Measurements from ENCODE around the gene WEE1.

WEE1 gene

GRCh38 chr11:9566561-9567063, 6.9 kb upstream of the WEE1 start:
- no peak for DNase-seq (ENCODE audit: low spot score)

DNA sequence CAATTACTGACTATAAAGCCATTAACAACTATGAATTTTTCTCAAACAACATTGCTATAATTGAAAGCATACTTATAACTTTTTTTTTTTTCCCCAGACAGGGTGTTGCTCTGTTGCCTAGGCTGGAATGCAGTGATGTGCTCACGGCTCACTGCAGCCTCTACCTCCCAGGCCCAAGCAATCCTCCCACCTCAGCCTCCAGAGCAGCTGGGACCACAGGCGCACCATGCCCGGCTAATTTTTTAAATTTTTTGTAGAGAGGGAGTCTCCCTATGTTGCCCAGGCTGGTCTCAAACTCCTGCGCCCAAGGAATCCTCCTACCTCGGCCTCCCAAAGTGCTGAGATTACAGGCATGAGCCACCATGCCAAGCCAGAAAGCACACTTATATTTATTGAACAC, 6.1 kb upstream of the WEE1 start:
- no peak for DNase-seq (ENCODE audit: low spot score)

GRCh38 chr11:9568161-9568853, 5.2 kb upstream of the WEE1 start:
- no peak for DNase-seq (ENCODE audit: low spot score)

DNA sequence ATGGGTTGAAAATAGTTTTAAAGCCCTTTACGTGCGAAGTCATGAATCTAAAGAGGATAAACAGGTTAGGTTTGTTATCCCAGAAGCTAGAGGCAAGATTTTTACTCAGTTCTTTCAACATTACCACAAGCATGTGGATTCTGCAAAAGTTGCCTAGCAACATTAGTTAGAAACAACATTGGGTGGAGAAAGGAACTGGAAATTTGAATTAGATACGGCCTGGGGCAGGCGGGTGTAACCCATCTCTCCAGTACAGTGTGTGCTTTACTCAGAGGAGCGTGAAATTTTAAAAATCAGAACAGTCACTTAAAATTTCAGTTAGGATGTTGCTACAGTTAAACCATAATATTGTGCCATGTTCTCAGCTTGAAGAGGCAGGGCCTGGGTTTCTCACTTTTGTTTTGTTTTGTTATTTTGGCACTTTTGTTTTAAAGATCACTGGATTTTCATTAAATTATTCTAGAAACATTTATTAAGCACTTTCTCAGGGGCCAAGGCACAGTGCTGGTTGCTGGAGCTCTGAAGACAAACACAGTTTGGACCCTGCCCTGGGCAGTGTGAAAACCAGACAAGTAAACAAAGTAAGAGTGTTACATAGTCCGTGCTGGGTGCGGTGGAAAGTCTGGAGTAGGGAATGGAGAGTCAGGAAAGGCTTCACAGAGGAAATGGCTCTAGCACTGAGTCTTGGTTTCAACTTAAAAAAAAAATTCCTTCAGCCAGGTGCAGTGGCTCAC, 4.4 kb upstream of the WEE1 start:
- DNase-seq (ENCODE audit: low spot score), result no peak

- DNase-seq (ENCODE audit: low spot score), result no peak
Observed at GRCh38 chr11:9569588-9570164, 3.8 kb upstream of the WEE1 start.

GRCh38 chr11:9570313-9571025, 3.0 kb upstream of the WEE1 start:
- no peak for DNase-seq (ENCODE audit: low spot score)

GRCh38 chr11:9571071-9571762, 2.3 kb upstream of the WEE1 start:
- no peak for DNase-seq (ENCODE audit: low spot score)

DNA sequence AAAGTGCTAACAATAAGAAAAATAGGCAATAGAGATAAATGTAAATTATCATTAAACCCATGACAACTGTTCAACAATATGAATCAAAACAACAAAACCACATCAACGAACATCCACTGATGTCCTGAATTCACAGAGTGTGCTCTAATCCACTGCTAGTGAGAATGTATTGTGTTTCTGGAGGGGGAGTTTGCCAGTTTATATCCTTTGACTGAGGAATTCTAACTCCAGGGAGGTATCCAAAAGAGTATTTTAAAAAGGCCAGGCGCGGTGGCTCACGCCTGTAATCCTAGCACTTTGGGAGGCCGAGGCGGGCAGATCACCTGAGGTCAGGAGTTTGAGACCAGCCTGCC, 1.7 kb upstream of the WEE1 start:
- no peak for DNase-seq (ENCODE audit: low spot score)

DNA sequence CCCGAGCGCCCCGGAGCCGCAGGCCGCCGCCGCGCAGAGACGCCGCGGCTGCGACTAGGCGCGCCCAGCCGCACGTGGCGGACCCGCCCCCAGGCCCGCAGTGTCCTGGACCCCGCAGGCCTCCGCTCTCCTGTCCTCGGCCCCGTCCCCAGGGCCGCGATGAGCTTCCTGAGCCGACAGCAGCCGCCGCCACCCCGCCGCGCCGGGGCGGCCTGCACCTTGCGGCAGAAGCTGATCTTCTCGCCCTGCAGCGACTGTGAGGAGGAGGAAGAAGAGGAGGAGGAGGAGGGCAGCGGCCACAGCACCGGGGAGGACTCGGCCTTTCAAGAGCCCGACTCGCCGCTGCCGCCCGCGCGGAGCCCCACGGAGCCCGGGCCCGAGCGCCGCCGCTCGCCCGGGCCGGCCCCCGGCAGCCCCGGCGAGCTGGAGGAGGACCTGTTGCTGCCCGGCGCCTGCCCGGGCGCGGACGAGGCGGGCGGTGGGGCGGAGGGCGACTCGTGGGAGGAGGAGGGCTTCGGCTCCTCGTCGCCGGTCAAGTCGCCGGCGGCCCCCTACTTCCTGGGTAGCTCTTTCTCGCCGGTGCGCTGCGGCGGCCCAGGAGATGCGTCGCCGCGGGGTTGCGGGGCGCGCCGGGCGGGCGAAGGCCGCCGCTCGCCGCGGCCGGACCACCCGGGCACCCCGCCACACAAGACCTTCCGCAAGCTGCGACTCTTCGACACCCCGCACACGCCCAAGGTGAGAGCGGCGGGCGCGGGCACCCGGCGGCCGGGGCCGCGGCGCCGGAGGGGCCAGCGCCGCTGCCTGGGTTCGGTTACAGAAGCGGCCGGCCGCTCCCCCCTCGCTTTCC, 528 bp downstream of the WEE1 start:
- no peak for DNase-seq (ENCODE audit: low spot score)

DNA sequence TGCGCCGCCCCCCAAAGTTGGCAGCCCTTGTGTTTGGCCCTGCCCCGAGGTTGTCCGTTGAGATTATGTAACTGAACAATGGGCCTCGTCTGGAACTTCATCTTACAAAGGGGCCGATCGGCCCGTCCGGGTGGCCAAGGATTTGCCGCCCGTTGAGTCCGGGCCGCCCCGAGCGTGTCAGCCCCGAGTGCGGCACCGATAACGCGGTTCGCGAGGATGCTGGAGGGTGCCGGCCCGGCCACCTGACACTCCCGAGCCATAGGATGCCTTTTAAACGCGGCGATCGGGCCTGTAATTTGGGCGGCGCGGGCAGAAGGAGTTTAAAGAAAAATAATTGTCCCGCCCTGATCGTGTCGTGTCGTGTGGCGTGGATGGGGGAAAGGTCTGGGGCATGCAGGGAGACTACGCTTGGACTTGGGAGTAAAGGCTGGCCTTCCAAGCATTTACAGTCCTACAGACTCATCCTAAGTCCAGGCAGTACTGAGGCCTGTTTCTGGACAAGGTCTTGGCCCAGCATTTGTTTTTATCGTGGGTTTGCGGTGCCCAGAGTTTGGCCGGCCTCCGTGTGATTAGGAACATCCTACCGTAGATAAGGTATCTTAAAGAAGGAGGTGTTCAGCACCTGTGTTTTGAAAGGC, 1.3 kb downstream of the WEE1 start:
- DNase-seq (ENCODE audit: low spot score), result no peak

- DNase-seq (ENCODE audit: low spot score), result no peak
Observed at GRCh38 chr11:9575260-9576240, 2.1 kb downstream of the WEE1 start.

- DNase-seq (ENCODE audit: low spot score), result no peak
Observed at GRCh38 chr11:9576701-9577381, 3.4 kb downstream of the WEE1 start.

DNA sequence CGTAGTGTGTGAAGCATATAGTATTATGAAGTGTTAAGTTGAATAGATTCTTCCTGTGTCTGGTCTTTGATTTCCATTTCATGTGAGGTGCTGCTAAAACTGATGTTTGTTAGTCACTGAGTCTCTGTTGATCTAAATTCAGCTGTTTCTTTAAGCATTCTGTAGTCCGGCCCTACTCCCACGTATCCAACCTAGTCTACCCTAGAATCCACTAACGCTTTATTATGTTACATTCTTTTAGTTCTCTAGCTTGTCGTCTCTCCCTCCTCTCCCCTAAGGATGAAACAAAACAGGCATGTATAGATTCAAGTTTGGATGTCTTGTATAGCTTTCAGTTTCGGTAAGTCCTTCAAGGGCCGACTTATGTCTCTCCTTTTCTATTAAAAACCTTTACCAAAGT, 4.1 kb downstream of the WEE1 start:
- DNase-seq (ENCODE audit: low spot score), result no peak

- no peak for DNase-seq (ENCODE audit: low spot score)
Observed at GRCh38 chr11:9580894-9581293, 7.4 kb downstream of the WEE1 start.

- no peak for DNase-seq (ENCODE audit: low spot score)
Observed at GRCh38 chr11:9581556-9582161, 8.2 kb downstream of the WEE1 start.

DNA sequence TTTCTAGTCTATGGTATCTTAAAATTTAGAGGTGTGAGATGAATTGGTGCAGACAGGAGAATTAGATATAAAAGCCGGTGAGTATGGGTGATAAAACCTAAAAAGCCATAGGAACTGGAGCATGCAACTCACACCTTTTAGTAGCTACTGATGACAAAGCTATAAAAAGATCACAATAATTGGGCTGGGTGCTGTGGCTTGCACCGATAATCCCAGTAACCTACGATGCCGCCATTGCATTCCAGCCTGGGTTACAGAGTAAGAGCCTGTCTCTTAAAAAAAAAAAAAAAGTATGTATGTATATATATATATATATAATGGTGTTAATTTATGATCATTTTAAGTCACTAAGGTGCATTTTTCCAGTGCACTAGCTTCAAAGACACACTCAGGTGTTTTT, 17.2 kb downstream of the WEE1 start:
- DNase-seq (ENCODE audit: low spot score), result no peak

- DNase-seq (ENCODE audit: low spot score), result no peak
Observed at GRCh38 chr11:9594267-9595046, 21.0 kb downstream of the WEE1 start.

All from globus pallidus (tissue), 1 donor.